Activated T-cell treated with anti-CD3 and anti-CD28 coated beads for 4 hours (primary cell): ENCODE measurements around the gene SCNN1B.
"Not testable (repeated sequence)": the region's sequence is repeated elsewhere in the genome, so short reads cannot be mapped to it uniquely, and the experiment has no call there.

ENCODE experiments used
- DNase-seq: peaks from one replicate; pipeline ENCODE4 v3.0.0-alpha.2; 2020

The SCNN1B gene

DNA sequence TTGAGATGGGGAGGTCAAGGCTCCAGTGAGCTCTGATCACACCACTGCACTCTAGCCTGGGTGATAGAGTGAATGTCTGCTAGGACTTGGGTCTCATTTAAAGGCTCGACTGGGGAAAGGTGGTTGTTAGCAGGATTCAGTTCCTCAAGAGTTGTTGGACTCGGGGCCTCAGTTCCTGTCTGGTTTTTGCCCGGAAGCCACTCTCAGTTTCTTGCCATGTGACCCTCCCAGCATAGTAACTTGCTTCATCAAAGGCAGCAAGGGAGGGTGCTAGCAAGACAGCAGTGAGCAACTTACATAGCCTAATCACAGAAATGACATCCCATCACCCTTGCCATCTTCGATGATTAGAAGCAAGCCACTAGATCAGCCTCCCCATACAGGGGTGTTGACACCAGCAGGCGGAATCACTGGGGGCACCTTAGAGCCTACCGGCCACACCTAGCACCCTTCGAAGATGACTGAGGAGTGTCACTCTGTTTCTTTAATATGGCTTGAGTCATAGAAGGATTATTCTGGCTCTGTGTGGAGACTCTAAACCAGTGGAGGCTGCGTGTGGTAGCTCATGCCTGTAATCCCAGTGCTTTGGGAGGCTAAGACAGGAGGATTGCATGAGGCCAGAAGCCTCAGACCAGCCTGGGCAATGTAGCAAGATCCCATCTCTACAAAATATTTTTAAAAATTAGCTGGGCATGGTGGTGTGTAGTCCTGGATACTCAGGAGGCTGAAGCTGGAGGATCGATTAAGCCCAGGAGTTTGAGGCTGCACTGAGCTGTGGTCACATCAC is 13.2 kb upstream of the SCNN1B start:
- DNase-seq = no peak

DNA sequence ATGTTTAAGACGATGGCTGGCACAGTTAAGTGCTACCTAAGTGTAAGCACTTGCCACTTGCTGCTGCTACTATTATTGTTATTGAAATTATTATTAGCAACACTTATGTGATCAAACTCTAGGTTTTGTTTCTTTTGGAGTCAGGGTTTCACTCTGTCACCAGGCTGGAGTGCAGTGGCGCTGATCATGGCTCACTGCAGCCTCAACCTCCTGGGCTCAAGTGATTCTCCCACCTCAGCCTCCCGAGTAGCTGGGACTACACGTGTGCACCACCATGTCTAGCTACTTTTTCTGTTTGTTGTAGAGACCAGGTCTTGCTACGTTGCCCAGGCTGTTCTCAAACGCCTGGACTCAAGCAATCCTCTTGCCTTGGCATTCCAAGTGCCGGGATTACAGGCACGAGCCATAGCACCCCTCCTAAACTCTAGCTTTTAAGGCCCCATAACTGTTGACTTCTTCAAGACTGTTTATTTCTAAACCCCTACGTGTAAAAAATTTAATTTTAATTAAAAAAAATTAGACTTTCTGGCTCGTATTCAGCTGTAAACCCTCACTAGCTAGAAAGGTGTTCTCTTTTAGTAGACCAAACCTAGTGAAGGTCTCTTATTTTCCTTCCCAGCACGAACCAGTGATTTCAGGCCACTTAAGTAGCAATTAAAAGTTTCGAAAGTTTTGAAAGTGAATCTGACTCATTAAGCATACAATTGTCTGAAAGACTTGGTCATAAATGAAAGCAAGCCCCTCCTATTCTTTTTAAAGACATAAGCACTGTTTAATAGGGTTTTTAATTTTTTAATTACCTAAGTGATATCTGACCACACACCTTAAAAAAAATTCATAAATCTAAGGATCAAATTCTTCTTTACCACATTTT is 11.7 kb upstream of the SCNN1B start:
- DNase-seq = no peak

DNA sequence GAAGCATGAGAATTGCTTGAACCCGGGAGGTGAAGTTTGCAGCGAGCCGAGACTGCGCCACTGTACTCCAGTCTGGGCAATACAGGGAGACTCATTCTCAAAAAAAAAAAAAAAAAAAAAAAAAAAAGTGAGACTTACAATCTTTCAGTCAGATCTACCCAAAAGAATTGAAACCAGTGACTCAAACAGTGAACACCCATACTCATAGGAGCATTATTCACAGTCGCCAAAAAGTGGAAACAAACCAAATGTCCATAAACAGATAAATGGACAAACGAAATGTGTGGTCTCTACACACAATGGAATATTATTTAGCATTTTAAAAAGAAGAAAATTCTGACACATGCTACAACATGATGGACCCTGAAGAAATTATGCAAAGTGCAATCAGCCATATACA is 9.1 kb upstream of the SCNN1B start:
- no peak for DNase-seq

DNA sequence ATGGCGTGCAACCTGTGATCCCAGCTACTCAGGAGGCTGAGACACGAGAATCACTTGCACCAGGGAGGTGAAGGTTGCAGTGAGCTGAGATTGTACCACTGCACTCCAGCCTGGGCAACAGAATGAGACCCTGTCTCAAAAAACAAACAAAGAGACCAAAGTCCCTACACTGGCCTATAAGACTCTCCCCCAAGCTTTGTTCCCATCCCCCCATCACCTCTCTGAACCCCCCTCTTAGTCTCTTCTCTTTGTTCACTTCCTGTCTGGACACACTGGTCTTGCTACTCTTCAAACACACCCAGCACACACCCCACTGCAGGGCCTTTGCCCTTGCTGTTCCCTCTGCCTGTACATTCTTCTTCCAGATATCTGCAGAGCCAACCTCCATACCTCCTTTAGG is 7.8 kb upstream of the SCNN1B start:
- DNase-seq = no peak

DNA sequence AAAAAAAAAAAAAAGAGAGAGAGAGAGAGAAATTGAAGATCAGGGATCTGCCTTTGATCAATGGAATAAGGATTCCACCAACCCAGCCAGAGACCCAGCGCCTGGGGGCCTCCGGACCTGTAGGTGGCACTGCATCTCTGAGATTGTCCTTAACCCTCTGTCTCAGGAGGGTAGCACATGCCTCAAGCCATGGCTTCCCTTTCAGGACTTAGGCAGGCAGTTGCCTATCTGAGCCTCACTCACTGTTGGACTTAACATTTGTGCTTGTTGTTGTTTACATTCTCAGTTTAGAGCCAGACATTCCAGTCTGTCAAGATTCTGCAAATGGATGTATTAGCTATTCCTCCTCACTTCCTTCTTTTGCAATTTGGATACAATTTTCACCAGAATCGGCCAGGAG is 5.1 kb upstream of the SCNN1B start:
- DNase-seq = no peak

DNA sequence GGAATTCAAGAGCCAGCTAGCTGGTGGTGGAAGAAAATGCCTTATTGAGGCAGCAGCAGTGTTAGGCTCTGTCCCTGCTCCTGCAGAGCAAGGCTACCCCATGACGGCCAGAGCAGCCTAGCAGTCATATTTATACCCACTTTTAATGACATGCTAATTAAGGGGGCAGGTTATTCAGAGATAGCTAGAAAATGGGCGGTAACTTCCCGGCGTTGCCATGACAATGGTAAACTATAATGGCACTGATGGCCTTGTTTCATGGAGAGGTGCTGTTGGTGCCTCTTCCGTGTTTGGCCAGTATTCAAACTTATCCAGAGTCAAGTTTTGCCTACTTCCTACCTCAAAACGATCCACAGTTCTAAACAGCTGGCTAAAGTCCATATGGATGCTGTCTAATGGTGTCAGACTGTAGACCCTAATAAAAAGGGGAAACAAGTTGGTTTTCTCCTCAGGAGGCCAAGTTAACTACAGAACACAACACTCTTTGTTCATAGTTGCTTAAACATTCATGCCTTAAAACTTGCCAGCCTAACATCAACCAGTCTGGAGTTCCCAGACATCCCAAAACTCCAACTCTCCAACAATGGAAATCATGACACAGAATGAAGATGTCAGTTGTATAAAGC is 3.7 kb upstream of the SCNN1B start:
- DNase-seq = no peak

DNA sequence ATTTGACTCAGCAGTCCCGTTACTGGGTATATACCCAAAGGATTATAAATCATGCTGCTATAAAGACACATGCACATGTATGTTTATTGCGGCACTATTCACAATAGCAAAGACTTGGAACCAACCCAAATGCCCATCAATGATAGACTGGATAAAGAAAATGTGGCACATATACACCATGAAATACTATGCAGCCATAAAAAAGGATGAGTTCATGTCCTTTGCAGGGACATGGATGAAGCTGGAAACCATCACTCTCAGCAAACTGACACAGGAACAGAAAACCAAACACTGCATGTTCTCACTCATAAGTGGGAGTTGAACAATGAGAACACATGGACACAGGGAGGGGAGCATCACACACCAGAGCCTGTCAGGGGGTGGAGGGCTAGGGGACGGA is 2.3 kb upstream of the SCNN1B start:
- not testable (repeated sequence) for DNase-seq

DNA sequence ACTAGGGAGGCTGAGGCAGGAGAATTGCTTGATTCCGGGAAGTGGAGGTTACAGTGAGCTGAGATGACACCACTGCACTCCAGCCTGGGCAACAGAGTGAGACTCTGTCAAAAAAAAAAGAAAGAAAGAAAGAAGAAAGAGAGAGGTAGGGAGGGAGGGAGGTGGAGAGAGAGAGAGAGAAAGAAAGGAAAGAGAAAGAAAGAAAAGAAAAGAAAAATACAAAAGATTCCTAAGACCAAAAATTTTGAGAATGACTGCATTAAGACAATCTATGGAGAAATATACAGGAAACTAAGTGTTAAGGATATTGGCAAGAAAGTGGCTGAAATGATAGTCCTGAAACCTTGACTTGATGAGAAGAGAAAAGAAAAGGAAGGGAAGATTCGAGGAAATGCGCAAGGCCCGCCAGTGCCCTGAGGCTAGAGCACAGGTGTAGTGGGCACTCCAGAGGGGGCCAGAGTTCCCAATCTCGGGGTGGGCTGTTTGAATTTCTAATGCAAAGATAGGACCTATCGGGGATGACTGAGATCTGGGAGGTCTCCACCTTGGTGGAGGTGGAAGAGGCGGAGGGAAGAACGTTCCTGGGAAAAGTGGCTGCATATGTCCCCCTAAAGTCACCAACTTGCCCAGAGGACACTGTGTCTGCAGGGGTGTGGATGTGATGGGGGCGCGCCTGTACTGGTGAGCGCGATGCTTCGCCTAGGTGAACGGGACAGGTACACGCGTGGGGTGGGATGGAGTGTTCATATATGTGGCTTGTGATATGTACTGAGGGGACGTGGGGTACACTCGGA is 654 bp upstream of the SCNN1B start:
- DNase-seq = no peak

DNA sequence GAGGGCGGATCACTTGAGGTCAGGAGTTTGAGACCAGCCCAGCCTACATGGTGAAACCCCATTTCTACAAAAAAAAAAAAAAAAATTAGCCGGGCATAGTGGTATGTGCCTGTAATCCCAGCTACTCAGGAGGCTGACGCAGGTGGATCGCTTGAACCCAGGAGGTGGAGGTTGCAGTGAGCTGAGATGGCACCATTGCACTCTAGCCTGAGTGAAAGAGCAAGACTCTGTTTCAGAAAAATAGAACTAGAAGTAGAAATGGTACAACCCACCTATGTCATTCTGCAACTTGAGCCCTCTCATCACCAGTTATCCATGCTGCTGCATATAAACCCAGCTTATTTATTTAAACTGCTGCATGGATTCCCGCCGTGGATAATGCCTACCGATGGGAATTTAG is 1.6 kb downstream of the SCNN1B start:
- DNase-seq = no peak

DNA sequence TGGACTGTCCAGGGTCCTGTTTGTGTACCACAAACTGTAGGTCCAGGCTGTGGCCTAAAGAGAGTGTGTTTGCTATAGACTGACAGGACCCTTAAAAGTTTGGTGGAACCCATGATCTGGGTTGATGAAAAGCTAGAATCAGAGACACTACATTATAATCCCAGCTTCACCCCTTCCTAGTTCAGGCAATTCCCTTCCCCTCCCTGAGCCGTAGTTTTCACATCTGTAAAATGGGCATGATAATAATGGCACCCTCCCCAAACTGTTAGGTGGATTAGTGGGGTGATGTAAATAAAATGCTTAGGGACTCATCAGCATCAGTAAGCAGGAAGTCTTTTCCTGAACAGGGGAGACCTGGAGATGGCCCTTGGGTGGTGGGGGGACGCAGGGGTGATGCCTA is 2.5 kb downstream of the SCNN1B start:
- DNase-seq = no peak

DNA sequence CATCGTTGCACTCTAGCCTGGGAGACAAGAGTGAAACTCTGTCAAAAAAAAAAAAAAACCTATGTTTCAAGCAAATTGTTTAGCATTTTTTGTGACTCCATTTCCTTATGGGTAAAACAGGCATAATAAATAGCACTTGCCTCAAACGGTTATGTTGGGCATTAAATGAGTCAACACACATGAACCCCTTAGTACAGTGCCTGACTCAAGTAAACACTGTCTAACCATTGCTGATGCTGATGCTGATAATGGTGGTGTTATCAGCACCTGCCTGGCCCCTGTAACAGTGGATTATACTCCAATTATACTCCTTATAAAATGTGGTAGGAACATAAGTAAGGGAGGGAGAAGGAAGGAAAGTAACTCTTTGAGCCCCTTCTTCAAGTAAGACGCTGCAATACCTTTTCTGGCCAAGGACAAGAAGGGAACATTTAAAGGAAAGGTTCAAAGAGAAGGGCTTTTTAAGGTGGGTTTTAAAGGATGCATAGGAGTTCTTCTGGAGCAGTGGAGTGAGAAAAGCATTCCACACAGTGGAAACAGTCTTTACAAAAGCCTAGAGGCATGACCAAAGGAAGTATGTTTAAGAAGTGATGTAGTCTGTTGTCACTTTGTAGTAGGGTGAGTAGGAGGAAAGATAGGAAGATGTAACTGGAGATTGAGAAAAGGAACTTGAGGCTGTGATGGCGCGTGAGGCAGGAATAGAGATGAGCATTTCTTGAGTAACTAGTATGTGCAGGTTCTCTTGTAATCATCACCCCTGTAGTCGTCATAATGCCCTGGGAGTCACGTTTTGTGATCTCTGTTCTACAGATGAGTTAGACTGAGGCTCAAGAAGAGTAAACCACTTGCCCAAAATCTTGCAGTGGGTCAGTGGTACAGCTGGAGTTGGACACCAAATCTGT is 4.3 kb downstream of the SCNN1B start:
- no peak for DNase-seq

DNA sequence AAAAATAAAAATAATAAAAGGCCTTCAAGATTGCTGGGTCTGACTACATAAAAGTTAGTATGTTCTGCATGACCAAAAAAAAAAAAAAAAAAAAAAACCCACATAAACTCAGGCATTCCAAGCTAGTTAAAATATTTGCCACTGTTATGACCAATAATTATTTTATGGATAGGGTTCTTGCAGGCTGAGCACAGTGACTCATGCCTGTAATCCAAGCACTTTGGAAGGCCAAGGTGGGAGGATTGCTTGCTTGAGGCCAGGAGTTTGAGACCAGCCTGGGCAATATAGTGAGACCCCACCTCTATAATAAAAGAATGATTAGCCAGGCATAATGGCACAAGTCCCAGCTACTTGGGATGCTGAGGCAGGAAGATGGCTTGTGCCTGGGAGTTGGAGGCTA is 8.1 kb downstream of the SCNN1B start:
- DNase-seq = no peak

DNA sequence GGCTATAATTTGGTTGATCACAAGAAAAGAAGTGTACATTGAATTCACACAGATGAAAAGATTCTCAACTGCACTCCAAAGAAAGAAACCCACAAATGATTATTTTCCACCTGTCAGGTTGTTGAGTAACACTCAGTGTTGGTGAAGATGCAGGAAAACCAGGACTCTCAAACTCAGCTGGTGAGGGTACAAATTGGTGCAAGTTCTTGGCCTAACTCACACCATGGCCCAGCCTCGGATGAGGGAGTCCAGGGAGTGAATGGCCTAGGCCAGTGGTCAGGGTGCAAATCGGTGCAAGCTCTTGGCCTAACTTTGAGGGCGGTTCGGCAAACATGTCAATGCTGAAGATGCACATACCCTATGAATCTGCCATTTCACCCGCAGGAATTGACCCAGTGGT is 8.6 kb downstream of the SCNN1B start:
- DNase-seq = no peak

DNA sequence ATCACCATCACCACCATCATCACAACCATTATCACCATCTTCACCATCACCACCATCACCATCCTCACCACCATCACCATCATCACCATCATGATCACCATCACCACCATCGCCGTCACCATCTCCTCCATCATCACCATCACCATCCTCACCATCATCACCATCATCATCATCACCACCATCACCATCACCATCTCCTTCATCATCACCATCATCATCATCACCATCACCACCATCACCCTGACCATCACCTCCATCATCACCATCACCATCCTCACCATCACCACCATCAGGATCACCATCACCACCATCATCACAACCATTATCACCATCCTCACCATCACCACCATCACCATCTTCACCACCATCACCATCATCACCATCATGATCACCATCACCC is 14.1 kb downstream of the SCNN1B start:
- DNase-seq = no peak

DNA sequence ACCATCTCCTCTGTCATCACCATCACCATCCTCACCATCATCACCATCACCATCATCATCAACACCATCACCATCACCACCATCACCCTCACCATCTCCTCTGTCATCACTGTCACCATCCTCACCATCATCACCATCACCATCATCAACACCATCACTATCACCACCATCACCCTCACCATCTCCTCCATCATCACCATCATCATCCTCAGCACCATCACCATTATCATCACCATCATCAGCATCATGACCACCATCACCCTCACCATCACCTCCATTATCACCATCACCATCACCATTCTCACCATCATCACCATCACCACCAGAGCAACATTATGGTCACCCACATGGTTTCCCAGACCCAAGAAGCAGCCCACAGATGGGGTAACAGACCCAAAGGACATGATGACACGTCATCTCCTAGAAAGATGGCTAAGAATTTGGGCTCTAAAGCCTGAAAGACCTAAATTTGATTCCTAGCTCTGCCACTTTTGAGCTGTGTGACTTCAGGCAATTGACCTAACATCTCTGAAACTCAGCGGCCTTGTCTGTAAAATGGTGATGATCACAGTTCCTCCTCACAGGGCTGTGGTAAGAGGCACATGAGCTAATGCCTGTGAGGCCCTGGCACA is 14.6 kb downstream of the SCNN1B start:
- no peak for DNase-seq

DNA sequence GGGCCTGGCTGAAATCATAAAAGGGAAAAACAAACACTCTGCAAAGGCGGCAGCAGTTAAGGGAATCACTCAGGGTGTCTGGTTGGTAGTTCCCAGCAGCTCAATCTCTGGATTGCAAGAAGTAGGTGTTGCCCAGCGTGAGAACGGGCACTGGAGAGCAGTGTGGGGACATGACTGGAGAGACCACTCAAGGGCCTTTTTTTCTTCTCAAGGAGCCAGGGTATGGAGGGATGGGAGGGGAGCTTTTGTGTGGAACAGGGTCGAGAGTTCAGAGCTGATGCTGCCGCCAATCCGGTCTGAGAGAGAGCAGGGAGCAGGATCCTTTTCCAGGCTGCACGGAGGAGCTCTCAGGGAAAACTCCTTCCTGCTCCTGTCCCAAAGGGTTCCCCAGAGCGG is 15.2 kb downstream of the SCNN1B start:
- no peak for DNase-seq

DNA sequence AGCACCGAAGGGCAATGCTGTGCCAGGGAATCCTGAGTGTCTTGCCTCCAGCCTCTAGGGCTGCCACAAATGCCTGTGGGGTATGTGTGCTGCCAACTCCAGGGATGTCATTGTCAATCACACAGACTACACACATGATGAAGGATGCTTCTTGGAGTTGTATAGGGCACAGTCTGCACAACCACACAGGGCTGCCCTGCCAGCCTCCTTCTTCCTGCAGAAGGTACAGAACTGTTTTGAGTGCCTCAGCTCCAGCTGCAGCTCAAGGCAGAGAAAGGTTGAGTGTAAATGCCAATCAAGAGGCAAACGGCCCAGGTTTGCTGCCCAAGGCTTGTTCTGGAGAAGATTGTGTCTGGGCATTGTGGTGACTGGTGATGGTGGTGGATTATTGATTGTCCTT is 15.6 kb downstream of the SCNN1B start:
- DNase-seq = no peak

DNA sequence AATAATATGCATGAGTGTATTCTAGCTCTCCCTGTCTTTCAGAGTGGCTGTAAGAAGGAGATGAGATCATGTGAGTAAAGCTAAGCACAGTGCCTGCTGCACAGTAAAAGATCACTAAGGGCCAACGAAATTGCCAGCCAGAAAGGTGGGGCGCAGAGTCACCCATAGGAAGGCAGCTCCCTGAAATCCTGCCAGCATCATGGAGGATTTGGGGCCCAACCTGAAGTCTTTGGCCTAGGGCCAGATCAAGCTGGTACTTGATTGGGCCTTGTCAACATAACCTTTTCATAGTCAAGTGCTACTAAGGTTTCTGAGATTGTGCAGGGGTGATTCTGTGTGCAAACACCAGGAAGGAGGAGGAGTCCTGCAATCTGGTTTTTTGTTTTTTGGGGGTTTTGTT is 16.5 kb downstream of the SCNN1B start:
- no peak for DNase-seq

DNA sequence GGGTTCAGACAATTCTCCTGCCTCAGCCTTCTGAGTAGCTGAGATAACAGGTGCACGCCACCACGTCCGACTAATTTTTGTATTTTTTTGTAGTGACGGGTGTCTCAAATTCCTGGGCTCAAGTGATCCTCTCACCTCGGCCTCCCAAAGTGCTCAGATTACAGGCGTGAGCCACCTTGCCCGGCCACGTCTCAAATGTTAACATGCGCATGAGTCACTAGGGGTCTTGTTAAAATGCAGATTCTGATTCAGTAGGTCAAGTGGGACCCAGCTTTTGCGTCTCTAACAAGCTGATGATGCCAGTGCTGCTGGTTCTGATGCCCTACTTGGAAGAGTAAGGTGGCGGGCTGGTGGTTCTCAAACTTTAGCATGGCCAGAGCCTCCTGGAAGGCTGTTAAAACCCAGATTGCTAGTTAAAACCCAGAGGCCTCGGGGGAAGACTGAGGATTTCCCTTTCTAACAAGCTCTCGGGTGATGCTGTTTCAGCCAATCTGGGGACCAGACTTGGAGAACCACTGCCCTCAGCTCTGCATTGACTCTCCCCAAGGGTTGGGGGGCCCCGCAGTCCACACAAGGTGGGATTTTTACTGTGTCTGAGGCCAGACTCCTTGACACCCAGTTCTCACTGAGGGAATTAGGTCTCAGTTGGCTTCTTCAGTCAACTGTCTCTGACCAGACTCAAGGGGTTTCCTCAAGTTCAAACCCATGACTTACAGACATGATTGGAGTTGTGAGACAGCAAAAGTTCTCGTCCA is 17.9 kb downstream of the SCNN1B start:
- no peak for DNase-seq

DNA sequence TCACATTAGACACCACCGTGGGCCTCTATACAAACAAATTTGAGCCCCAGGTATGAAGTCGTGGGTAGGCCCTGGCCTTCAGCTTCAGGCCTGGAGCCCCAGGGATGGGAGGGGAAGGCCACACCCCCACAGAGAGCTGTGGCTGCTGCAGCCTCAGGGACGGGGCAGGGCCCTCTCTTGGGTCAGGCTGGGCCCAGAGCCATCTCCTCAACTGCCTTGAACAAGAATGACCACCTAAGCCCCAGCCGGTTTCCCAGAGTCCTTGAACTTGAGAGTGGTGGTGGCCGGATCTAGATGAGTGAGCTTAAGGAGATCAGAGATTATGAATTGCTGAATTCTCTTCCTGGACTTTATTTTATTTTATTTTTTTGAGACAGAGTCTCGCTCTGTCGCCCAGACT is 18.6 kb downstream of the SCNN1B start:
- no peak for DNase-seq
